HCT116 (cell line): ENCODE data around the gene LMX1A. TPM values are rescaled to one million over a fixed set of nuclear protein-coding genes. Genes with fewer than 3 reads are reported as not detected.

Experiments
- ATAC-seq: fragments of 200-7000 bp; cut with Tn5 transposase; 2 replicates; pipeline ENCODE4 v1.9.1; 2020; ENCODE audit warnings: mild to moderate bottlenecking, moderate library complexity
- BruUV-seq: library from RNA; stranded (reverse); fragments of 400-500 nt; replicated peaks from 2 replicates; lab custom pipeline; 2021; lab: Mats Ljungman, UMichigan
- CTCF ChIA-PET: fragments of 300-600 bp; sonication (Branson Sonifier 250); formaldehyde crosslinking; loops from one replicate; lab custom pipeline; 2021; ENCODE audit warnings: antibody characterized with exemption; lab: Charles Lee
- POLR2A ChIA-PET: fragments of 300-600, 350-600 bp; sonication (Branson Sonifier 250); formaldehyde crosslinking; loops from one replicate; lab custom pipeline; 2021; ENCODE audit warnings: antibody characterized with exemption; lab: Charles Lee
- RAD21 ChIA-PET, 2 experiments: fragments of 300-600 bp; sonication (Branson Sonifier 250); formaldehyde crosslinking; loops; one replicate each; lab custom pipeline; 2023; ENCODE audit warnings: low total read pairs in 2 of 2; ENCODE audit not compliant: uncharacterized antibody in 2 of 2, unreplicated experiment in 2 of 2, low non-redundant PET in 1 of 2; lab: Charles Lee
- DNase-seq: peaks from one replicate; pipeline ENCODE4 v3.0.0-alpha.2; 2010; ENCODE audit warnings: low read depth, low spot score
- H2AFZ ChIP-seq: fragments of 200-600 bp; shearing (Covaris generic), sonication (generic); 2 replicates; pipeline ENCODE4 v1.6.1; 2017; ENCODE audit warnings: low read depth, mixed run types, mixed read lengths, antibody characterized with exemption, low read length; ENCODE audit not compliant: poor library complexity, severe bottlenecking
- H3K27ac ChIP-seq: 2 replicates; pipeline ENCODE4 v1.5.1; 2012; ENCODE audit warnings: low read depth, low read length
- H3K27me3 ChIP-seq: fragments of 200-600 bp; sonication (generic); 2 replicates; pipeline ENCODE4 v1.6.1; 2016; ENCODE audit warnings: mixed run types, low read length, mixed read lengths; ENCODE audit not compliant: insufficient read depth
- H3K36me3 ChIP-seq, 2 experiments: fragments of 200-500 bp in 1 of 2; fragments of 200-600 bp in 1 of 2; sonication (Bioruptor generic) in 1 of 2; sonication (generic) in 1 of 2; 2 replicates each; pipeline versions ENCODE4 v1.5.1 to v1.6.1; 2014 to 2016; ENCODE audit warnings: low read length in 2 of 2, inconsistent platforms in 1 of 2, mixed read lengths in 1 of 2, mixed run types in 1 of 2; ENCODE audit not compliant: insufficient read depth in 2 of 2, control insufficient read depth in 1 of 2
- H3K4me1 ChIP-seq, 2 experiments: fragments of 200-600 bp in 1 of 2; sonication (generic) in 1 of 2; 2 replicates each; pipeline versions ENCODE4 v1.5.1 to v1.6.1; 2012 to 2017; ENCODE audit warnings: low read length in 2 of 2, inconsistent platforms in 1 of 2, mild to moderate bottlenecking in 1 of 2, mixed read lengths in 1 of 2, mixed run types in 1 of 2, moderate library complexity in 1 of 2; ENCODE audit not compliant: insufficient read depth in 2 of 2, control insufficient read depth in 1 of 2
- H3K4me2 ChIP-seq: fragments of 200-600 bp; sonication (generic); 2 replicates; pipeline ENCODE4 v1.6.1; 2017; ENCODE audit warnings: mixed run types, low read length, mixed read lengths
- H3K4me3 ChIP-seq, 2 experiments: fragments of 200-600 bp in 1 of 2; sonication (generic) in 1 of 2; replicated peaks in 1 of 2; 2 replicates each; pipeline ENCODE4 v1.5.1; 2011 to 2016; ENCODE audit warnings: low read length in 2 of 2, control low read depth in 1 of 2, low read depth in 1 of 2, mild to moderate bottlenecking in 1 of 2, mixed read lengths in 1 of 2, mixed run types in 1 of 2
- H3K79me2 ChIP-seq: fragments of 200-600 bp; sonication (generic); 2 replicates; pipeline ENCODE4 v1.6.1; 2017; ENCODE audit warnings: mild to moderate bottlenecking, mixed run types, low read length, moderate library complexity, mixed read lengths; ENCODE audit not compliant: insufficient read depth
- H3K9ac ChIP-seq: fragments of 200-600 bp; sonication (generic); 2 replicates; pipeline ENCODE4 v1.6.1; 2016; ENCODE audit warnings: low read length, mixed read lengths
- H3K9me2 ChIP-seq: fragments of 200-600 bp; sonication (generic), shearing (Covaris generic); 2 replicates; pipeline ENCODE4 v1.6.1; 2017; ENCODE audit warnings: mixed run types, mild to moderate bottlenecking, moderate library complexity; ENCODE audit not compliant: insufficient read depth
- H3K9me3 ChIP-seq, 2 experiments: fragments of 200-500 bp in 1 of 2; fragments of 200-600 bp in 1 of 2; sonication (Bioruptor generic) in 1 of 2; sonication (generic) in 1 of 2; 2 replicates each; pipeline ENCODE4 v1.6.1; 2014 to 2017; ENCODE audit warnings: low read length in 2 of 2, mixed read lengths in 2 of 2, inconsistent platforms in 1 of 2, low read depth in 1 of 2, mild to moderate bottlenecking in 1 of 2, mixed run types in 1 of 2, moderate library complexity in 1 of 2; ENCODE audit not compliant: control insufficient read depth in 1 of 2, insufficient read depth in 1 of 2
- H4K20me1 ChIP-seq: fragments of 200-600 bp; sonication (generic), shearing (Covaris generic); 2 replicates; pipeline ENCODE4 v1.6.1; 2017; ENCODE audit warnings: mixed run types, mild to moderate bottlenecking, moderate library complexity; ENCODE audit not compliant: insufficient read depth
- CBX3 ChIP-seq: IDR thresholded peaks from 2 replicates; pipeline ENCODE4 v1.6.1; 2012; ENCODE audit warnings: low read depth
- CEBPB ChIP-seq: IDR thresholded peaks from 2 replicates; pipeline ENCODE4 v1.6.1; 2012; ENCODE audit warnings: low read depth
- ELF1 ChIP-seq: IDR thresholded peaks from 2 replicates; pipeline ENCODE4 v1.6.1; 2012; ENCODE audit warnings: low read depth, borderline replicate concordance
- EZH2 ChIP-seq: fragments of 200-600 bp; sonication (generic); IDR thresholded peaks from 2 replicates; pipeline ENCODE4 v1.6.1; 2017; ENCODE audit warnings: antibody characterized with exemption, mixed run types
- EZH2phosphoT487 ChIP-seq: fragments of 200-600 bp; IDR thresholded peaks from 2 replicates; pipeline ENCODE4 v1.6.1; 2018; ENCODE audit warnings: antibody characterized with exemption, borderline replicate concordance
- POLR2AphosphoS5 ChIP-seq: IDR thresholded peaks from 2 replicates; pipeline ENCODE4 v1.6.1; 2011; ENCODE audit warnings: mild to moderate bottlenecking, low read depth, low read length, moderate library complexity
- SIN3A ChIP-seq: IDR thresholded peaks from 2 replicates; pipeline ENCODE4 v1.6.1; 2012; ENCODE audit warnings: low read depth
- TCF7L2 ChIP-seq: IDR thresholded peaks from 2 replicates; pipeline ENCODE4 v1.7.0; 2011; ENCODE audit warnings: borderline replicate concordance, inconsistent platforms; ENCODE audit not compliant: insufficient read depth, insufficient read length; ENCODE audit errors: extremely low read depth
- ZFX ChIP-seq: fragments of 450-650 bp; IDR thresholded peaks from 2 replicates; pipeline ENCODE4 v1.6.1; 2017
- intact Hi-C: fragments of 100-400 bp; cut with micrococcal nuclease; formaldehyde crosslinking; loops from 2 replicates; pipeline ENCODE4 v1.10.0; 2022
- total RNA-seq: library from RNA; stranded (reverse); gene quantifications from one replicate; pipeline ENCODE4 v1.2.1, GENCODE V29; 2021; ENCODE audit not compliant: unreplicated experiment
- TF ChIP-seq, protein P1 (sequence below): IDR thresholded peaks from 2 replicates; pipeline ENCODE4 v1.6.1; 2012

Gene LMX1A
- total RNA-seq, 1 experiment from 2014 or later, result not detected

DNA sequence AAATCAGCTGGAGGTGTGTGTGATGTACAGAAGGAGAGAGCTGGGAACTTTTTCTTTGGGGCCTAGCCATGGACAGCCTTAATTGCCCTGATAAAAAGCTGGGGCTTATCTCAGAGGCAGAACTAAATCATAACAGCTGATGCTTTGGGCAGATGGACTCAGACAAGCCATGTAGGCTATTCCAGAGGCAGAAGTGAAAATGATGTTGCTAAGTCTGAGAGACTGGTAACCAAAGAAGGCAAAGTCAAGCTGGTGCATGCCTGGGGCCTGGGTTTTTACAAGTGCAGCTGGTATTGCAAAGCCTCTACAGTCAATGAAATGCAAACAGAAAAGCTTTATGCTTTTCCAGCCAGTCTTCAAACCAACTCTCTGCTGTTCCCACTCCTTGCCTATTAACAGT, 39.0 kb upstream of the LMX1A start:
- H3K27me3 ChIP-seq, result peaks cover 17% of the 10 kb centered on the region; the same call in 1 of the 2 replicates
- H3K9me3 ChIP-seq, result no peaks in the 10 kb centered on the region
- DNase-seq, result no peak
- H3K79me2 ChIP-seq, result no peaks in the 10 kb centered on the region
- ChIA-PET CTCF (interaction anchor here (0.7 to 1.3 kb wide), 2 partner anchors 9 to 138 kb away, joined by 3 read pairs; no protein-coding TSS in a partner anchor), RAD21 (no interaction called here), POLR2A (no interaction called here)
- peaks cover 4 to 7% of the 10 kb centered on the region in 2 experiments; a peak in 2 of 4 replicates for H3K4me1 ChIP-seq
- TF ChIP-seq TCF7L2, result no peak
- TF ChIP-seq EZH2phosphoT487, result no peak
- TF ChIP-seq, protein P1, sequence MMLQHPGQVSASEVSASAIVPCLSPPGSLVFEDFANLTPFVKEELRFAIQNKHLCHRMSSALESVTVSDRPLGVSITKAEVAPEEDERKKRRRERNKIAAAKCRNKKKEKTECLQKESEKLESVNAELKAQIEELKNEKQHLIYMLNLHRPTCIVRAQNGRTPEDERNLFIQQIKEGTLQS, result no peak
- TF ChIP-seq POLR2AphosphoS5, result no peak
- TF ChIP-seq CEBPB, result no peak
- TF ChIP-seq CBX3, result no peak
- no peak for TF ChIP-seq SIN3A
- no peak for TF ChIP-seq EZH2
- TF ChIP-seq ZFX, result no peak
- no peak for TF ChIP-seq ELF1
- H2AFZ ChIP-seq, result no peak overlapping the region
- H3K27ac ChIP-seq, result no peak overlapping the region
- no peaks in the 10 kb centered on the region for H4K20me1 ChIP-seq
- intact Hi-C loops, result no loop called here
- no peaks in the 10 kb centered on the region for H3K36me3 ChIP-seq
- no peak overlapping the region for H3K4me2 ChIP-seq
- ATAC-seq, result no peak
- no peak overlapping the region for H3K9ac ChIP-seq
- H3K9me2 ChIP-seq, result no peaks in the 10 kb centered on the region
- no TSS peak for BruUV-seq
- no peak overlapping the region for H3K4me3 ChIP-seq
